Mesothelial cell of epicardium (in vitro differentiated cells): ENCODE measurements around the gene HOXB1. TPM values are rescaled to one million over a fixed set of nuclear protein-coding genes. Genes with fewer than 3 reads are reported as not detected.
A peak's percentile ranks its signal among the peaks of the same experiment; 100 is the strongest.

Experiments used
- DNase-seq, 2 experiments: peaks; one replicate each; pipeline ENCODE4 v3.0.0; 2021; ENCODE audit warnings: low spot score in 2 of 2; ENCODE audit not compliant: unreplicated experiment in 2 of 2
- H3K27ac Mint-ChIP-seq: 2 replicates; pipeline ENCODE4 v1.8.0; 2021; ENCODE audit warnings: mixed read lengths
- H3K27me3 Mint-ChIP-seq: 2 replicates; pipeline ENCODE4 v1.8.0; 2021; ENCODE audit warnings: low read depth, mixed read lengths
- H3K36me3 Mint-ChIP-seq: 2 replicates; pipeline ENCODE4 v1.8.0; 2021; ENCODE audit warnings: mixed read lengths
- H3K4me1 Mint-ChIP-seq: 2 replicates; pipeline ENCODE4 v1.8.0; 2021; ENCODE audit warnings: mixed read lengths
- H3K4me3 Mint-ChIP-seq: 2 replicates; pipeline ENCODE4 v1.8.0; 2021; ENCODE audit warnings: mild to moderate bottlenecking, moderate library complexity, mixed read lengths
- H3K9me3 Mint-ChIP-seq: 2 replicates; pipeline ENCODE4 v1.8.0; 2021; ENCODE audit warnings: mixed read lengths
- CTCF ChIP-seq: fragments of 200-600 bp; sonication (generic); IDR thresholded peaks from one replicate; pipeline ENCODE4 v1.5.0; 2021; ENCODE audit warnings: antibody characterized with exemption; ENCODE audit not compliant: unreplicated experiment
- total RNA-seq: library from RNA; stranded (reverse); gene quantifications from 3 replicates; pipeline ENCODE4 v1.2.1, GENCODE V29; 2021

HOXB1 gene
- total RNA-seq, 1 donor from 2014 or later, result 0.25 TPM

- no peak for DNase-seq
- Mint-ChIP-seq H3K27me3 (peaks cover 4% of the 10 kb centered on the region), H3K27ac (peak overlapping the region; percentile 99), H3K36me3 (peaks cover 8% of the 10 kb centered on the region), H3K4me3 (peak overlapping the region; percentile 61), H3K9me3 (no peaks in the 10 kb centered on the region), H3K4me1 (peaks cover 95% of the 10 kb centered on the region)
- TF ChIP-seq CTCF, result no peak
These were observed 27.4 kb upstream of the HOXB1 start for GRCh38 chr17:48558057-48558830.

- H3K4me1 Mint-ChIP-seq, result peaks cover 91% of the 10 kb centered on the region
- H3K9me3 Mint-ChIP-seq, result no peaks in the 10 kb centered on the region
- H3K27ac Mint-ChIP-seq, result peak overlapping the region; percentile 99
- H3K4me3 Mint-ChIP-seq, result peak overlapping the region; percentile 61
- DNase-seq, result no peak
- peaks cover 12% of the 10 kb centered on the region for H3K36me3 Mint-ChIP-seq
- H3K27me3 Mint-ChIP-seq, result peaks cover 4% of the 10 kb centered on the region
- TF ChIP-seq CTCF, result no peak
These were observed 26.0 kb upstream of the HOXB1 start for GRCh38 chr17:48556576-48557401.

- Mint-ChIP-seq H3K36me3 (peaks cover 10% of the 10 kb centered on the region), H3K4me3 (peak overlapping the region; percentile 61), H3K4me1 (peaks cover 90% of the 10 kb centered on the region), H3K27me3 (peaks cover 4% of the 10 kb centered on the region), H3K9me3 (no peaks in the 10 kb centered on the region), H3K27ac (peak overlapping the region; percentile 99)
- DNase-seq, result no peak
- TF ChIP-seq CTCF, result no peak
These were observed 25.4 kb upstream of the HOXB1 start for GRCh38 chr17:48556229-48556575.

- peaks cover 4% of the 10 kb centered on the region for H3K27me3 Mint-ChIP-seq
- H3K4me1 Mint-ChIP-seq, result peaks cover 89% of the 10 kb centered on the region
- peak overlapping the region; percentile 100 for H3K27ac Mint-ChIP-seq
- H3K9me3 Mint-ChIP-seq, result no peaks in the 10 kb centered on the region
- TF ChIP-seq CTCF, result no peak
- H3K36me3 Mint-ChIP-seq, result peaks cover 9% of the 10 kb centered on the region
- peak overlapping the region; percentile 84 for H3K4me3 Mint-ChIP-seq
- DNase-seq, result peak in 1 of 2 experiments; percentile 69
These were observed 24.7 kb upstream of the HOXB1 start for GRCh38 chr17:48555258-48556228.
